Myocyte (in vitro differentiated cells): ENCODE results near the gene SMAD3. TPM values are rescaled to one million over a fixed set of nuclear protein-coding genes. Genes with fewer than 3 reads are reported as not detected.

Experiments
- DNase-seq: peaks from one replicate; pipeline ENCODE4 v3.0.0-alpha.2; 2012; ENCODE audit warnings: low read depth
- total RNA-seq: library from RNA; depleted of rRNA; stranded (reverse); fragments of >200 nt; gene quantifications from 2 replicates; pipeline ENCODE4 v1.2.3, GENCODE V29; 2014

SMAD3 gene
- total RNA-seq, 1 donor from 2014 or later = 24.4 TPM

GRCh38 chr15:67194171-67195114, 129.0 kb downstream of the SMAD3 start:
- DNase-seq = no peak

GRCh38 chr15:67195305-67195704, 129.9 kb downstream of the SMAD3 start:
- no peak for DNase-seq

DNA sequence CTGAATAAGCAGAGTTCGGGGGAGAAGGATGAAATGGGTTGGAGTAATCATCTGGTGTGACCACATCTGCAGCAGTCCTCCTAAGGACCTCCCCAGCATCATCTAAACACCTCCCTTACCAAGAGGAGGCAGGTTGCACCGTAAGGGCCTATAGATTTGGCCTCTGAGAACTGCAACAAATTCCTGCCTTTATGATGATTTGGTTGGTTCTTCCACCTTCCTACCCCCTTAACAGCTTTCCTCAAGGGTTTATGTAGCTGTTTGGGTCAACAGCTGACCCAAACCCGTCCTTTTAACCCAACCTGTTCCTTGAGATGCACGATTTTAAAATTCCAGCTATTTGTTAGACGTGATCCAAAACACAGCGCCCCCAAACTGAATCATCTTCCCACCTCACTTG, 130.8 kb downstream of the SMAD3 start:
- no peak for DNase-seq

DNA sequence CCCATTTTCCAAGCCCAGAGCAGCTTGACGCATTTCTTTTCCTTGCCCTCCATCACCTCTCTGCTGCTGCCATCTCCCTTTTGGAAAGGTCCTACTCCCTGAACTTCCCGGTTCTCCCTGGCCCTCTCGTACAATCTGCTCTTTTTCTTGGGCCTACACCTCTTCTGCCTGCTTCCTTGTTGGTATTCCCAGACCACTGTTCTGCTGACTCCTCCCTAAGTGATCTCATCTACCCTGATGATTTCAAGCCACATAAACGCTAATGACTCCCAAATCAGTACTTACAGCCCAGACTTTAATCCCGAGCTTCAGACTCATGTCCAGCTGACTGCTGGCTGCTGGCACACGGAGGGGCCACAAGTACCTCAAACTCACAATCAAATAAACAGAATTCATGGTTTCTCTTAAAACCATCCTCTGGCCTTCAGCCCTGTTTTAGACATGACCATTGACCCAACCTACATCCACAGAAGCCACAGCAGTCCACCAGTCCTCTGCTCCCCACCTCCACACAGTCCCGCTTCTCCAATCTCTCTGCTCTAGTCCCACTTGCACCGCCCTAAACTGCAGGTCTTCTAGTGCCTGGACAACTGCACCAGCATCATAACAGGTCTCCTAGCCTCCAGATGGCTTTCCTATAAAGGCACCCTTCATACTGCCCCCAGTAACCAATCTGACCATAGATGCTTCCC, 131.4 kb downstream of the SMAD3 start:
- DNase-seq = peak; percentile 84

DNA sequence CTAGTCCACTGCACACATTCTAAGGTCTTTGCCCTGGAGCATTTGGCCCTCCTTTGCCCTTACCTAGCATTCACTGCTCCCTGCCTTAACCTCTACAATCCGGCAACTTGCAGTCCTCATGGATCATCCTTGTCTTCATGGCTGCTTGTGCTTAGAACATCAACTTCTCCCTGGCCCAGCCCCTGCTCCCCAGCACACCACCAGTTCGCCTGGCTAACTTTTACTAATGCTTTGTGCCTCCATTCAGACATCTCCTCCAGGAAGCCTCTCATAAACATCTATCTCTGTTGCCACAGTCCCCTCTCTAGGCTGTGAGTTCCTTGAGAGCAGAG, 131.9 kb downstream of the SMAD3 start:
- DNase-seq = no peak

DNA sequence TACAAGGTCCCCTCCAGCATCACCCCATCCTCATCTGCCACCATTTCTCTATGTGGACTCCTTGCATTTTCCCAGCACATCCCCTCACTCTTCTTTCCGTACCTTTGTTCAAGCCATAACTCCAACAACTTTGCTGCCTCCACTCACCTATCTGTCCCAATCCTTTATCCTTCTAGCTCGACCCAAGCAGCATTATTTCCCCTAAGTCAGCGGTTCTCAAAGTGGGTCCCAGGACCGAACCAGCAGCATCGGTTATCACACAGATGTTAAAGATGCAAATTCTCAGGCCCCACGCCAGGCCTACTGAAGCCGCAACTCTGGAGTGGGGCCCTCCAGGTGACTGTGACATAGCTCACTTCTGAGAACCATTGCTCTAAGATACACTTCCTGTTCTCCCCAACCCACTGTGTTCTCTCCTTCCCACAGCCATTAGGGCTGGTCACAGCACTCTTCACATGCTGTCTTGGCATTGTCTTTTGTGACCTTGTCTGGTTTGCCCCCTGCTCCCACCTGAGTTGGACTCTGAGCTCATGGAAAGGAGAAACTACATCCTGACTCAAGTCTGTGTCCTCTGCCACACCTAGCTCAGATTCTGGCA, 132.9 kb downstream of the SMAD3 start:
- DNase-seq = no peak

GRCh38 chr15:67199391-67199790, 134.0 kb downstream of the SMAD3 start:
- no peak for DNase-seq

DNA sequence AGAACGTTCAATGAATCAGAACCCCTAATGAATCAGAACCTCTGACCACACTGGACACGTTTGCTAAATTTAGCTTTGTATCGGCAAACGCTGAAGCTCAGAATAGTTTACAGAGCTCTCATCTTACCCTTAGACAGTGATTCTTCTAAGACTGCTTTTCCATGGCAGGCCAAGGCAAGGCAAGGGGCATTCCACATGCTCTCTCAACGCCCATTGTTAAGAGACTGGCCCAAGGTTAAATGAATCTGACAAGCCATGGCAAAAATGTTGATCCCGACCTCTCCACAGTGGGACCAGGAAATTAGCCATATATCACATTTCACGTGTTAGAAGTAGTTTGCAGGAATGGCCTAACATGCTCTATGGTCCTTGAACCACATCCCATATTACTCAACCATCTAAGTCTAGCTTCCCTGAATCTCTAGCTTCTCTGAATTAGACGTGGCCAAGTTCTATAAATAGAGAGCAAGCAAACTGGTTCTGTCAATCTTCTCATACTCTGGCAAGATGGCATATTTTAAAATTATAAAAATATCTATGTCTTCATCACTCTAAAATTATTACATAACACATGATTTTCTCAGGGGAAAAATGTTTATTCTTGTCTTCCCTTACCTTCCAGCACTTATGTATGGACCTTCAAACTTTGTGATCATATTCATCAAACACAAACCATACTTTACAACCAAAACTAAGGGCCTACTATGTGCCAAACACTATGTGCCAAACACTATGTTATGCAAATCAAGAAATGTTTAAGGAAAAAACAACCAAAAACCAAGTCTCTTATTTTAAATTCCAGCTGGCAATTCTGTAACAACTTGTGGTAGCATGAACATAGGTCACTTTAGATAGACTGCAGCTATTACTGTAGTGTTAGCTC, 134.7 kb downstream of the SMAD3 start:
- peak; percentile 94 for DNase-seq

- DNase-seq = peak; percentile 83
Measured at GRCh38 chr15:67201136-67201535, 135.7 kb downstream of the SMAD3 start.

GRCh38 chr15:67202091-67202490, 136.7 kb downstream of the SMAD3 start:
- DNase-seq = no peak

GRCh38 chr15:67202991-67203390, 137.6 kb downstream of the SMAD3 start:
- no peak for DNase-seq

- DNase-seq = no peak
Measured at GRCh38 chr15:67207555-67208207, 142.3 kb downstream of the SMAD3 start.

GRCh38 chr15:67208396-67208795, 143.0 kb downstream of the SMAD3 start:
- no peak for DNase-seq

- DNase-seq = no peak
Measured at GRCh38 chr15:67210555-67211168, 145.3 kb downstream of the SMAD3 start.

DNA sequence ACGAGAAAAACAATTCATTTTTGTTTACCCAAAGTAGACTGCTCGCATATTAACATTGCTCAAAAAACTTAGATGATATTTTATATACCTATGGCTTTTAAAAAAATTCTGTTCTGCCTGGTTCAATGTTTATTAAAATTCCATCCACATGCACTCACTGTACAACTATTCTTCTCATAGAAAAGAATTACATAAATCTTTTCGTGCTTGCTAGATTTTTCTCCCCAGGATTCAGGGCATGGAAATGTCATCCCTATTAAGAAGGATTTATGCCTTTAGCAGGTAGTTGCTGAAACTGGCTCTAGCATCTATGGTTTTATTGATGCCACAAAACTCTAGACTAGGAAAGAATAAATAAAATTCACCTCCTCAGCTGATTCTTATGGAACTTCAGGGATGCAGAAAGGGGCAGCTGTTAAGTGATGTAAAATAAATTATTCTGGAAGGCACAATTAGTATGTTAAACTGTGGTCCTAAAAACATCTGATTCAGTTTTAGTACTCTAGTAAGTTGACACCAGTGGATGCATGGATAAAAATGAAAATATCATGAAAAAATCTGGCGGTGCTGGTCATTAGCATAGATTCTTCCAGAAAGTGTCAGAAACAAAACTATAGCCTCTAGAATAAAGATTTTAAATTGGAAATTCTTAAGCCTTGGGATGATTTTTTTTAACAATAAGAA, 147.4 kb downstream of the SMAD3 start:
- no peak for DNase-seq

- DNase-seq = no peak
Measured at GRCh38 chr15:67215102-67215501, 149.7 kb downstream of the SMAD3 start.

DNA sequence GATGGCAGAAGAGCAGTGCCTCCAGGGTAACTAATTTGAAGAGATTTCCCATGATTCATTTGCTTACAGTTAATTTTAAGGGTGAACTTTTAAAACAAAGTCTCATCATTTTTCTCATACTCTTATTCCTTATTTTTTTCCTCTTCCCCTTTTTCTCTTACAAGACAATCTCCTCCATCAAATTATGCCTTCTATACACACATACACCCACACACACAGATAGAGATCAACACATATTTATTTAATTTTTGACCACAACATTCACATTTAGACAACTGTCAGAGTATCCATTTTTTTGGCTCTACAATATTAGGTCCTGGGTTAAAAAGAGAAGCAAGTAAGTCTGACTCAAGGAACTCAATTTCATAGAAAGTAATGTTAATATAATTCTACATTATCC, 151.5 kb downstream of the SMAD3 start:
- DNase-seq = no peak

- DNase-seq = no peak
Measured at GRCh38 chr15:67218428-67218827, 153.0 kb downstream of the SMAD3 start.

DNA sequence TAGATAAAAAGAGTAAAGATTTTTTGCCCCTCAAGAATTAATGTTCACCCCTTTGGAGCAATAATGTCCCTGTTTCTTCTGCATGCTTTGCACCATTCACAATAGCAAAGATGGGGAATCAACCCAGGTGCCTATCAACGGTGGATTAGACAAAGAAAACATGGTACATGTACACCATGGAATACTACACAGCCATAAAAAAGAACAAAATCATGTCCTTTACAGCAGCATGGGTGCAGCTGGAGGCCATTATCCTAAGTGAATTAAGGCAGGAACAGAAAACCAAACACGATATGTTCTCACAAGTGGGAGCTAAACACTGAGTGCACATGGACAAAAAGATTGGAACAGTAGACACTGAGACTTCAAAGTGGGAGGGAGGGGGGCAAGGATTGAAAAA, 153.9 kb downstream of the SMAD3 start:
- DNase-seq = no peak

GRCh38 chr15:67224889-67225288, 159.5 kb downstream of the SMAD3 start:
- DNase-seq = no peak
